IMR-90 (cell line): ENCODE measurements around the gene STK10. TPM values are rescaled to one million over a fixed set of nuclear protein-coding genes. Genes with fewer than 3 reads are reported as not detected.

Experiments used
- ATAC-seq: fragments of 200-7000 bp; cut with Tn5 transposase; 2 replicates; pipeline ENCODE4 v1.9.1; 2020; ENCODE audit warnings: low read depth, mild to moderate bottlenecking, moderate library complexity
- BruUV-seq: library from RNA; stranded (reverse); fragments of 400-500 nt; replicated peaks from 2 replicates; lab custom pipeline; 2021; lab: Mats Ljungman, UMichigan
- CTCF ChIA-PET: fragments of 300-600 bp; formaldehyde crosslinking; extraction: SDS; loops from one replicate; lab custom pipeline; 2021; ENCODE audit warnings: antibody characterized with exemption; lab: Yijun Ruan, JAX
- POLR2A ChIA-PET: fragments of 300-600 bp; sonication (Branson Sonifier 250); formaldehyde crosslinking; loops from one replicate; lab custom pipeline; 2022; ENCODE audit warnings: antibody characterized with exemption; ENCODE audit not compliant: unreplicated experiment; lab: Charles Lee
- DNase-seq: peaks from one replicate; pipeline ENCODE4 v3.0.0; 2013
- H2AFZ ChIP-seq: replicated peaks from 2 replicates; pipeline ENCODE3; 2013; ENCODE audit warnings: low read length, mild to moderate bottlenecking; ENCODE audit not compliant: poor library complexity
- H2AK5ac ChIP-seq: 2 replicates; pipeline ENCODE4 v1.6.1; 2013; ENCODE audit warnings: low read depth, low read length, inconsistent platforms
- H2AK9ac ChIP-seq: replicated peaks from 2 replicates; pipeline ENCODE3; 2013; ENCODE audit warnings: mild to moderate bottlenecking, low read depth, low read length, moderate library complexity; ENCODE audit not compliant: poor library complexity
- H2BK120ac ChIP-seq: 2 replicates; pipeline ENCODE4 v1.6.1; 2013; ENCODE audit warnings: low read depth, low read length, inconsistent platforms
- H2BK15ac ChIP-seq: 3 replicates; pipeline ENCODE4 v1.6.1; 2013; ENCODE audit warnings: low read depth, low read length, inconsistent platforms
- H2BK20ac ChIP-seq: 2 replicates; pipeline ENCODE4 v1.6.1; 2013; ENCODE audit warnings: low read depth, mild to moderate bottlenecking, inconsistent platforms, low read length, moderate library complexity
- H2BK5ac ChIP-seq: 2 replicates; pipeline ENCODE4 v1.6.1; 2013; ENCODE audit warnings: mild to moderate bottlenecking, low read depth, low read length, inconsistent platforms; ENCODE audit not compliant: poor library complexity, severe bottlenecking
- H3K14ac ChIP-seq: replicated peaks from 2 replicates; pipeline ENCODE4 v1.6.1; 2013; ENCODE audit warnings: low read depth, low read length, inconsistent platforms
- H3K18ac ChIP-seq: 2 replicates; pipeline ENCODE4 v1.6.1; 2013; ENCODE audit warnings: low read depth, low read length, control low read depth
- H3K23ac ChIP-seq: 2 replicates; pipeline ENCODE4 v1.6.1; 2013; ENCODE audit warnings: low read depth, low read length, inconsistent platforms
- H3K27ac ChIP-seq: 2 replicates; pipeline ENCODE4 v1.5.1; 2013; ENCODE audit warnings: mild to moderate bottlenecking, control low read depth, low read length; ENCODE audit not compliant: insufficient read depth
- H3K27me3 ChIP-seq: 2 replicates; pipeline ENCODE4 v1.6.1; 2013; ENCODE audit warnings: low read length; ENCODE audit not compliant: control insufficient read depth, insufficient read depth
- H3K36me3 ChIP-seq: 2 replicates; pipeline ENCODE4 v1.6.1; 2013; ENCODE audit warnings: low read length, mixed read lengths; ENCODE audit not compliant: control insufficient read depth, insufficient read depth
- H3K4ac ChIP-seq: 2 replicates; pipeline ENCODE4 v1.6.1; 2013; ENCODE audit warnings: low read depth, low read length, inconsistent platforms
- H3K4me1 ChIP-seq: 2 replicates; pipeline ENCODE4 v1.6.1; 2013; ENCODE audit warnings: low read length, mixed read lengths; ENCODE audit not compliant: control insufficient read depth, insufficient read depth
- H3K4me2 ChIP-seq: 2 replicates; pipeline ENCODE4 v1.6.1; 2013; ENCODE audit warnings: low read depth, mild to moderate bottlenecking, control low read depth, low read length, moderate library complexity
- H3K4me3 ChIP-seq: 2 replicates; pipeline ENCODE4 v1.5.1; 2013; ENCODE audit warnings: low read depth, mild to moderate bottlenecking, control low read depth, low read length, moderate library complexity; ENCODE audit not compliant: insufficient read depth
- H3K56ac ChIP-seq: 2 replicates; pipeline ENCODE4 v1.6.1; 2013; ENCODE audit warnings: low read length, inconsistent platforms; ENCODE audit not compliant: insufficient read depth; ENCODE audit errors: extremely low read depth
- H3K79me1 ChIP-seq, 2 experiments: 2 replicates each; pipeline ENCODE4 v1.6.1; 2013; ENCODE audit warnings: low read length in 2 of 2, inconsistent platforms in 1 of 2, low read depth in 1 of 2
- H3K9ac ChIP-seq: 2 replicates; pipeline ENCODE4 v1.6.1; 2013; ENCODE audit warnings: low read depth, low read length, control low read depth
- H3K9me1 ChIP-seq: 2 replicates; pipeline ENCODE4 v1.6.1; 2013; ENCODE audit warnings: low read length, inconsistent platforms; ENCODE audit not compliant: insufficient read depth
- H3K9me3 ChIP-seq: 2 replicates; pipeline ENCODE4 v1.6.1; 2013; ENCODE audit warnings: low read length; ENCODE audit not compliant: control insufficient read depth, insufficient read depth
- H4K20me1 ChIP-seq: 2 replicates; pipeline ENCODE4 v1.6.1; 2013; ENCODE audit warnings: low read length, inconsistent platforms; ENCODE audit not compliant: insufficient read depth
- H4K5ac ChIP-seq: 2 replicates; pipeline ENCODE4 v1.6.1; 2013; ENCODE audit warnings: mild to moderate bottlenecking, low read depth, low read length, control low read depth
- H4K8ac ChIP-seq, 2 experiments: 2 replicates each; pipeline ENCODE4 v1.6.1; 2013; ENCODE audit warnings: low read depth in 2 of 2, low read length in 2 of 2, control low read depth in 1 of 2, inconsistent platforms in 1 of 2
- H4K91ac ChIP-seq: 2 replicates; pipeline ENCODE4 v1.6.1; 2013; ENCODE audit warnings: low read depth, low read length, inconsistent platforms; ENCODE audit not compliant: insufficient read depth
- BHLHE40 ChIP-seq: fragments of 150-350 bp; IDR thresholded peaks from 2 replicates; pipeline ENCODE4 v1.6.1; 2016; ENCODE audit warnings: mild to moderate bottlenecking, low read depth, low read length
- CTCF ChIP-seq: conservative IDR thresholded peaks from 2 replicates; pipeline ENCODE4 v1.5.1; 2012; ENCODE audit warnings: mild to moderate bottlenecking, low read depth, low read length, improper control_type of control experiment
- ELK1 ChIP-seq: fragments of 150-350 bp; IDR thresholded peaks from 2 replicates; pipeline ENCODE4 v1.6.1; 2016; ENCODE audit warnings: low read depth, mild to moderate bottlenecking, low read length, moderate library complexity, borderline replicate concordance
- FOS ChIP-seq: fragments of 150-350 bp; IDR thresholded peaks from 2 replicates; pipeline ENCODE4 v1.6.1; 2016; ENCODE audit warnings: low read depth, low read length
- MAZ ChIP-seq: IDR thresholded peaks from 2 replicates; pipeline ENCODE4 v1.6.1; 2012; ENCODE audit warnings: low read depth, mild to moderate bottlenecking, low read length, improper control_type of control experiment, moderate library complexity, borderline replicate concordance
- MXI1 ChIP-seq: IDR thresholded peaks from 2 replicates; pipeline ENCODE4 v1.6.1; 2012; ENCODE audit warnings: low read depth, mild to moderate bottlenecking, low read length, moderate library complexity, borderline replicate concordance
- NFE2L2 ChIP-seq: fragments of 150-350 bp; IDR thresholded peaks from 2 replicates; pipeline ENCODE4 v1.6.1; 2016; ENCODE audit warnings: low read depth, mild to moderate bottlenecking, low read length
- POLR2A ChIP-seq: IDR thresholded peaks from 2 replicates; pipeline ENCODE4 v1.6.1; 2012; ENCODE audit warnings: mild to moderate bottlenecking, low read depth, low read length
- RCOR1 ChIP-seq: IDR thresholded peaks from 2 replicates; pipeline ENCODE4 v1.6.1; 2012; ENCODE audit warnings: mild to moderate bottlenecking, low read length, improper control_type of control experiment; ENCODE audit not compliant: insufficient replicate concordance
- WGBS, 2 experiments: methylation state at CpG; one replicate each; pipeline versions ENCODE4 v1.1.5 to v1.1.7; 2013; ENCODE audit warnings: missing lambda C conversion rate in 2 of 2; ENCODE audit not compliant: insufficient read length in 1 of 2; ENCODE audit errors: extremely low coverage in 2 of 2; 5-methylcytosine and 5-hydroxymethylcytosine counted together
- dilution Hi-C: fragments of 300-500 bp; cut with HindIII; formaldehyde crosslinking; loops from one replicate; pipeline ENCODE4 v1.14.3; 2018; ENCODE audit warnings: low sequenced_read_pairs; ENCODE audit not compliant: unreplicated experiment
- in situ Hi-C: fragments of 300-500 bp; cut with MboI; formaldehyde crosslinking; loops from 3 replicates; pipeline ENCODE4 v1.14.3; 2019; ENCODE audit warnings: low sequenced_read_pairs, inconsistent platforms, mixed read lengths
- intact Hi-C: fragments of 100-400 bp; cut with micrococcal nuclease; formaldehyde crosslinking; loops from 2 replicates; pipeline ENCODE4 v1.10.0; 2022
- polyA plus RNA-seq, 3 experiments: library from polyadenylated mRNA; depleted of rRNA; stranded (reverse); fragments of >200 nt; gene quantifications; 2 replicates each; pipeline ENCODE4 v1.2.3, GENCODE V29; 2012; ENCODE audit warnings: low replicate concordance in 1 of 3
- total RNA-seq: library from RNA; depleted of rRNA; stranded (reverse); fragments of >200 nt; gene quantifications from 2 replicates; pipeline ENCODE4 v1.2.3, GENCODE V29; 2012

Gene STK10
- total and polyA plus RNA-seq, 2 of the 4 experiments (the other 2 are of a cell fraction), result 15.4 to 18.5 TPM

GRCh38 chr5:172171118-172171517 is 16.9 kb downstream of the STK10 start:
- no peaks in the 10 kb centered on the region for H3K9me3 ChIP-seq
- no peak overlapping the region for H3K27ac ChIP-seq
- no peak overlapping the region for H4K5ac ChIP-seq
- peaks cover 6% of the 10 kb centered on the region; the same call in 1 of the 2 replicates for H3K36me3 ChIP-seq
- ATAC-seq (no peak), DNase-seq (no peak)
- no peak overlapping the region for H2BK15ac ChIP-seq
- no peak overlapping the region for H2BK120ac ChIP-seq
- no peak overlapping the region for H3K18ac ChIP-seq
- TF ChIP-seq MXI1 (no peak), CTCF (no peak), MAZ (no peak), RCOR1 (no peak), FOS (no peak), NFE2L2 (no peak), ELK1 (no peak), BHLHE40 (no peak), POLR2A (no peak)
- no peak overlapping the region for H3K9ac ChIP-seq
- intact Hi-C loops, result no loop called here
- no peak overlapping the region for H3K14ac ChIP-seq
- ChIA-PET CTCF (no interaction called here), POLR2A (no interaction called here)
- no CpG with 5 or more reads among the region's 8 CpGs for WGBS, 2 experiments
- no peak overlapping the region for H4K8ac ChIP-seq
- no peak overlapping the region for H2AK9ac ChIP-seq
- no peak overlapping the region for H4K91ac ChIP-seq
- H3K56ac ChIP-seq, result no peak overlapping the region
- no peak overlapping the region for H3K23ac ChIP-seq
- peaks cover 40% of the 10 kb centered on the region for H3K9me1 ChIP-seq
- no peak overlapping the region for H3K4ac ChIP-seq
- peaks cover 8% of the 10 kb centered on the region for H3K4me1 ChIP-seq
- no peaks in the 10 kb centered on the region for H3K27me3 ChIP-seq
- H3K4me2 ChIP-seq, result no peak overlapping the region
- in situ Hi-C loops, result no loop called here
- BruUV-seq, result no TSS peak
- no peak overlapping the region for H3K4me3 ChIP-seq
- dilution Hi-C loops, result no loop called here
- H2BK20ac ChIP-seq, result no peak overlapping the region
- peaks cover 65% of the 10 kb centered on the region for H4K20me1 ChIP-seq
- H2AFZ ChIP-seq, result no peak overlapping the region
- H2BK5ac ChIP-seq, result no peak overlapping the region
- H3K79me1 ChIP-seq, result peaks cover 41 to 82% of the 10 kb centered on the region in 2 experiments
- H2AK5ac ChIP-seq, result no peak overlapping the region
